Endothelial cell (in vitro differentiated cells): ENCODE measurements around the gene AIRE. TPM values are rescaled to one million over a fixed set of nuclear protein-coding genes. Genes with fewer than 3 reads are reported as not detected.
"Not testable (repeated sequence)": the region's sequence is repeated elsewhere in the genome, so short reads cannot be mapped to it uniquely, and the experiment has no call there.

ENCODE experiments used
- DNase-seq: peaks from one replicate; pipeline ENCODE4 v3.0.0; 2021; ENCODE audit warnings: low spot score
- H3K27ac Mint-ChIP-seq: one replicate; pipeline ENCODE4 v1.8.0; 2021; ENCODE audit warnings: mixed read lengths, inconsistent platforms; ENCODE audit not compliant: unreplicated experiment
- H3K27me3 Mint-ChIP-seq: one replicate; pipeline ENCODE4 v1.8.0; 2021; ENCODE audit warnings: mild to moderate bottlenecking, moderate library complexity, mixed read lengths, inconsistent platforms; ENCODE audit not compliant: unreplicated experiment
- H3K36me3 Mint-ChIP-seq: one replicate; pipeline ENCODE4 v1.8.0; 2021; ENCODE audit warnings: mild to moderate bottlenecking, low read depth, mixed read lengths, inconsistent platforms; ENCODE audit not compliant: unreplicated experiment
- H3K4me1 Mint-ChIP-seq: one replicate; pipeline ENCODE4 v1.8.0; 2021; ENCODE audit warnings: mild to moderate bottlenecking, mixed read lengths, inconsistent platforms; ENCODE audit not compliant: unreplicated experiment
- H3K4me3 Mint-ChIP-seq: one replicate; pipeline ENCODE4 v1.8.0; 2021; ENCODE audit warnings: mild to moderate bottlenecking, mixed read lengths, inconsistent platforms; ENCODE audit not compliant: unreplicated experiment
- H3K9me3 Mint-ChIP-seq: one replicate; pipeline ENCODE4 v1.8.0; 2021; ENCODE audit warnings: mixed read lengths, inconsistent platforms; ENCODE audit not compliant: unreplicated experiment
- total RNA-seq: library from RNA; stranded (reverse); fragmentation: NEBNext Ultra II Directional; extraction: Animal tissue kit (Norgen Biotek cat#: 25700); gene quantifications from one replicate; pipeline ENCODE4 v1.2.1, GENCODE V29; 2021; ENCODE audit not compliant: unreplicated experiment
- TF ChIP-seq, protein P1 (sequence below): fragments of 200-600 bp; sonication (generic); IDR thresholded peaks from one replicate; pipeline ENCODE4 v1.5.0; 2021; ENCODE audit warnings: antibody characterized with exemption; ENCODE audit not compliant: unreplicated experiment

AIRE gene
- total RNA-seq, 1 donor from 2014 or later = not detected

DNA sequence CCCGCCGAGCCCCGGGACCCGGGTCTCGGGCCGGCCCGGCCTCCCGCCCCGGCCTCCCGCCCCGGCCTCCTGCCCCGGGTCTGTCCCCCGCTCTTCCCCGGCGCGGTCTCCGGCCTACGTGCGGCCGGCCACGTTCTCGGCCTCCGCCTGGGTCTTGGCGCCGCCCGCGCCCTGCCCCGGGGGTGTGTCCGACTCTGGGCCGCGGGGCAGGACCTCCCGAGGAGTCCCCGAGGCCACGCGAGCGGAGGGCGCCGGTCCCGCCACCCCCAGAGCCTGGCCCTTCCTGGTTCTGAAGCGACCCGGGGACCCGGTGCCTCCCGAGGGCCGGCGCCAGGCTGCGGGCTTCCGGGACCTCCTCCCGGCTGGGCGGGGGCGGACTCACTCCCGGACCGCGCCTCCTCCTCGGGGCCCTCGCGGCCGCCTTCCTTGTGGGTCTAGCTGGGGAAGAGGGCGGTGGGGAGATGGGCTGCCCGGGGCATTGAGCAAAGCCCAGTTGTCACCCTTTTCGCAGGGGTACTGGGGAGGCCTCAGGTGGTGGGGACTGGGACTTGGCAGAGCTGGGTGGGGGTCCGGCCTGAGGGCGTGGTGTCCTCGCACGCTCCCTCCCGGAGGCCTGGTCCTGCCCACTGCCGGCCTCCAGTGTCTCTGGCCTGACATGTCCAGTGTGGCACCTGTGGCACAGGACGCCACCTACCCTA lies 14.7 kb downstream of the AIRE start:
- DNase-seq = peak; percentile 57
- Mint-ChIP-seq H3K9me3 (no peaks in the 10 kb centered on the region), H3K36me3 (no peaks in the 10 kb centered on the region), H3K27me3 (peaks cover 5% of the 10 kb centered on the region), H3K4me3 (peak overlapping the region; percentile 73), H3K27ac (no peak overlapping the region), H3K4me1 (peaks cover 9% of the 10 kb centered on the region)
- TF ChIP-seq, protein P1, sequence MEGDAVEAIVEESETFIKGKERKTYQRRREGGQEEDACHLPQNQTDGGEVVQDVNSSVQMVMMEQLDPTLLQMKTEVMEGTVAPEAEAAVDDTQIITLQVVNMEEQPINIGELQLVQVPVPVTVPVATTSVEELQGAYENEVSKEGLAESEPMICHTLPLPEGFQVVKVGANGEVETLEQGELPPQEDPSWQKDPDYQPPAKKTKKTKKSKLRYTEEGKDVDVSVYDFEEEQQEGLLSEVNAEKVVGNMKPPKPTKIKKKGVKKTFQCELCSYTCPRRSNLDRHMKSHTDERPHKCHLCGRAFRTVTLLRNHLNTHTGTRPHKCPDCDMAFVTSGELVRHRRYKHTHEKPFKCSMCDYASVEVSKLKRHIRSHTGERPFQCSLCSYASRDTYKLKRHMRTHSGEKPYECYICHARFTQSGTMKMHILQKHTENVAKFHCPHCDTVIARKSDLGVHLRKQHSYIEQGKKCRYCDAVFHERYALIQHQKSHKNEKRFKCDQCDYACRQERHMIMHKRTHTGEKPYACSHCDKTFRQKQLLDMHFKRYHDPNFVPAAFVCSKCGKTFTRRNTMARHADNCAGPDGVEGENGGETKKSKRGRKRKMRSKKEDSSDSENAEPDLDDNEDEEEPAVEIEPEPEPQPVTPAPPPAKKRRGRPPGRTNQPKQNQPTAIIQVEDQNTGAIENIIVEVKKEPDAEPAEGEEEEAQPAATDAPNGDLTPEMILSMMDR = no peak

DNA sequence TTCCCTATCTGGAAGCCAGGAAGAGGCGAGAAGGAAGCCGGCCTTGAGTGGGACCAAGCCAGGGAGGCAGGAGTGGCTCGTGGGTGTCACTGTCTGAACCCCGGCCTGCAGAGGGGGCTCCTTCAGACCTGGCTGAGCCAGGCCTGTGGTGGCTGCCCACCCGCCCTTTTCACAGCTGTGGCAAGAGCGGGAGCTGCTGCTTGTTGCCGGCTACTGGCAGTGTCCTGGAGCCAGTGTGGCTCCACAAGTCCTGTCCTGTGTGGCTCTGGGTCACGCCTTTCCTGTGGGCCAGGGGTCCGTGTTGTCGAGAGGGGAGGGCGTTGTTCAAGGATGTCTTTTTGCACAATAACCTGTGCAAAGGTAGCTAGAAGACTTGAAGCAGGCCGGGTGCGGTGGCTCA lies 15.5 kb downstream of the AIRE start:
- Mint-ChIP-seq H3K9me3 (no peaks in the 10 kb centered on the region), H3K27ac (no peak overlapping the region), H3K4me3 (no peak overlapping the region), H3K27me3 (peaks cover 5% of the 10 kb centered on the region), H3K36me3 (no peaks in the 10 kb centered on the region), H3K4me1 (peaks cover 9% of the 10 kb centered on the region)
- no peak for DNase-seq
- TF ChIP-seq, protein P1 = no peak

DNA sequence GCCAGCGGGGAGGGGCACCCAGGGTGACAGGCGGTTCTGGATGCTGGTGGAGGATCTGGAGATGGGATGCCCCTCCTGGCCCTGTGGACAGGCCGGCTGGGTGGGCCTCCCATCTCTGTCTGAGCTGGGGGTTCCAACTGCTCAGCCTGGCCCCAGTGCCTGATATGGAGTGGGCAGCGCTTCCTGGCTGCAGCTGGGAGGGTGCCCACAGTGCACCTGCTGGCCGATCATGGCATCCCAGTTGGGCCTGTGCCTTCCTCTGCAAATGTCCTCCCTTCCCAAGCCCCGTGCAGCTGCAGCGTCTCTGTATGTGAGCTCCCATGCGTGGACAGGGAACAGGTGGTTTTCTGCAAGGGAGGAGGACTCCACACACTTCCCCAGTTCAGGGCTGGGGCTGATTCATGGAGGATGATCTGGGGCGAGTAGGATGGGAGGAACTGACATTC lies 16.3 kb downstream of the AIRE start:
- H3K4me3 Mint-ChIP-seq = no peak overlapping the region
- no peaks in the 10 kb centered on the region for H3K9me3 Mint-ChIP-seq
- DNase-seq = no peak
- peaks cover 9% of the 10 kb centered on the region for H3K4me1 Mint-ChIP-seq
- H3K36me3 Mint-ChIP-seq = no peaks in the 10 kb centered on the region
- H3K27ac Mint-ChIP-seq = no peak overlapping the region
- peaks cover 5% of the 10 kb centered on the region for H3K27me3 Mint-ChIP-seq
- TF ChIP-seq, protein P1 = peak; percentile 16

DNA sequence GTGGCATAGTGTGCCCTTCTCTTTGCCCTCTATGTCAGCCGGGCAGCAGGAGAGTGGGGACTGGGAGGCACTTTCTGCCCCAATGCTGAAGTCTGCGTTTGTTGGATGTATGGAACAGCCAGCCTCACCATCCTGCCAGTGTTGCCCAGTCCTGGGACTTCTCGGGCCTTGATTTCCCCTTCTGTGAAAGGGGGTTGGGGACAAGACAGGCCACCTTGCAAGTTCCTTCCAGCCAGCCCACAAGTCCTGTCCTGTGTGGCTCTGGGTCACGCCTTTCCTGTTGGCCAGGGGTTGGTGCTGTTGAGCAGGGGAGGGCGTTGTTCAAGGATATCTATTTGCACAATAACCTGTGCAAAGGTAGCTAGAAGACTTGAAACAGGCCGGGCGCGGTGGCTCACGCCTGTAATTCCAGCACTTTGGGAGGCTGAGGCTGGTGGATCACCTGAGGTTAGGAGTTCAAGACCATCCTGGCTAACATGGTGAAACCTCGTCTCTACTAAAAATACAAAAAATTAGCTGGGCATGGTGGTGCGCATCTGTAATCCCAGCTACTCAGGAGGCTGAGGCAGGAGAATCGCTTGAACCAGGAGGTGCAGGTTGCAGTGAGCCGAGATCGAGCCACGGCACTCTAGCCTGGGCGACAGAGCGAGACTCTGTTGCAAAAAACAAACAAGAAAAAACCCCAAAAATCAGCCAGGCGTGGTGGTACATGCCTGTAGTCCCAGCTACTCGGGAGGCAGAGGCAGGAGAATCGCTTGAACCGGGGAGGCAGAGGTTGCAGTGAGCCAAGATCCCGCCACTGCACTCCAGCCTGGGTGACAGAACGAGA lies 17.1 kb downstream of the AIRE start:
- H3K9me3 Mint-ChIP-seq, H3K27ac Mint-ChIP-seq, H3K4me1 Mint-ChIP-seq, H3K4me3 Mint-ChIP-seq, H3K36me3 Mint-ChIP-seq, H3K27me3 Mint-ChIP-seq, DNase-seq: not testable (repeated sequence)

GRCh38 chr21:44303490-44303981 lies 17.9 kb downstream of the AIRE start:
- DNase-seq = no peak
- Mint-ChIP-seq H3K9me3 (no peaks in the 10 kb centered on the region), H3K27me3 (peaks cover 9% of the 10 kb centered on the region), H3K27ac (no peak overlapping the region), H3K36me3 (no peaks in the 10 kb centered on the region), H3K4me3 (no peak overlapping the region), H3K4me1 (peaks cover 9% of the 10 kb centered on the region)
- TF ChIP-seq, protein P1 = no peak
